ENCODE results near the gene POLA1. TPM values are rescaled to one million over a fixed set of nuclear protein-coding genes. Genes with fewer than 3 reads are reported as not detected.

Gene POLA1
- total RNA-seq, 1 donor from 2014 or later: 13.2 TPM

GRCh38 chrX:24692305-24692704 is 1.4 kb upstream of the POLA1 start:
- no peak overlapping the region for H3K4me3 Mint-ChIP-seq (ENCODE audit: unreplicated experiment)
- no peak overlapping the region for H3K27ac Mint-ChIP-seq (ENCODE audit: unreplicated experiment)
- no peaks in the 10 kb centered on the region for H3K36me3 Mint-ChIP-seq (ENCODE audit: unreplicated experiment)
- DNase-seq: no peak
- H3K4me1 Mint-ChIP-seq (ENCODE audit: low read depth, unreplicated experiment): peaks cover 4% of the 10 kb centered on the region
- no peaks in the 10 kb centered on the region for H3K9me3 Mint-ChIP-seq (ENCODE audit: unreplicated experiment)
- TF ChIP-seq, protein P1, sequence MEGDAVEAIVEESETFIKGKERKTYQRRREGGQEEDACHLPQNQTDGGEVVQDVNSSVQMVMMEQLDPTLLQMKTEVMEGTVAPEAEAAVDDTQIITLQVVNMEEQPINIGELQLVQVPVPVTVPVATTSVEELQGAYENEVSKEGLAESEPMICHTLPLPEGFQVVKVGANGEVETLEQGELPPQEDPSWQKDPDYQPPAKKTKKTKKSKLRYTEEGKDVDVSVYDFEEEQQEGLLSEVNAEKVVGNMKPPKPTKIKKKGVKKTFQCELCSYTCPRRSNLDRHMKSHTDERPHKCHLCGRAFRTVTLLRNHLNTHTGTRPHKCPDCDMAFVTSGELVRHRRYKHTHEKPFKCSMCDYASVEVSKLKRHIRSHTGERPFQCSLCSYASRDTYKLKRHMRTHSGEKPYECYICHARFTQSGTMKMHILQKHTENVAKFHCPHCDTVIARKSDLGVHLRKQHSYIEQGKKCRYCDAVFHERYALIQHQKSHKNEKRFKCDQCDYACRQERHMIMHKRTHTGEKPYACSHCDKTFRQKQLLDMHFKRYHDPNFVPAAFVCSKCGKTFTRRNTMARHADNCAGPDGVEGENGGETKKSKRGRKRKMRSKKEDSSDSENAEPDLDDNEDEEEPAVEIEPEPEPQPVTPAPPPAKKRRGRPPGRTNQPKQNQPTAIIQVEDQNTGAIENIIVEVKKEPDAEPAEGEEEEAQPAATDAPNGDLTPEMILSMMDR (IDR thresholded peaks at IDR 0.05; ENCODE audit: partially characterized antibody, unreplicated experiment): no peak
- H3K27me3 Mint-ChIP-seq (ENCODE audit: unreplicated experiment): peaks cover 2% of the 10 kb centered on the region

DNA sequence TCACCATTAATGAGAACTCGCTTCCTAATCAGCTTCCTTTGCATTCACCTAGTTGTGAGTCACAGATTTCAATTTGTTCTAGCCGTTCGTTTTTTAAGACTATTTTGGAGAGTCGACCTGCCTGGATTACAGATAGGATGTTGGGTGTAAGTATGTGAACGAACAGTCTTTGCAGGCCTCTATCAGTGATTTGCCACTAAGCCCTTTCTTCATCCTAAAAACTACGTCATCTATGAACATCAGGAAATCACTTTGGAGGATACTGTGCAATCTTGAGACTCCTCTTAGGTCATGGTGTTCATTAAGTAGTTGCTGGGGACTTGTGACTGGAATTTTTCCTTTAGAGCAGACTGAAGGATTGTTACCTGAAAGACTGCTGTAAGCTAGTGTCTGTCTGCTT is 1.1 kb downstream of the POLA1 start:
- Mint-ChIP-seq H3K36me3 (ENCODE audit: unreplicated experiment) (no peaks in the 10 kb centered on the region), H3K27me3 (ENCODE audit: unreplicated experiment) (peaks cover 2% of the 10 kb centered on the region), H3K27ac (ENCODE audit: unreplicated experiment) (no peak overlapping the region), H3K9me3 (ENCODE audit: unreplicated experiment) (no peaks in the 10 kb centered on the region), H3K4me3 (ENCODE audit: unreplicated experiment) (peak overlapping the region; percentile 86), H3K4me1 (ENCODE audit: low read depth, unreplicated experiment) (peaks cover 4% of the 10 kb centered on the region)
- TF ChIP-seq, protein P1 (IDR thresholded peaks at IDR 0.05; ENCODE audit: partially characterized antibody, unreplicated experiment): no peak
- DNase-seq: no peak

DNA sequence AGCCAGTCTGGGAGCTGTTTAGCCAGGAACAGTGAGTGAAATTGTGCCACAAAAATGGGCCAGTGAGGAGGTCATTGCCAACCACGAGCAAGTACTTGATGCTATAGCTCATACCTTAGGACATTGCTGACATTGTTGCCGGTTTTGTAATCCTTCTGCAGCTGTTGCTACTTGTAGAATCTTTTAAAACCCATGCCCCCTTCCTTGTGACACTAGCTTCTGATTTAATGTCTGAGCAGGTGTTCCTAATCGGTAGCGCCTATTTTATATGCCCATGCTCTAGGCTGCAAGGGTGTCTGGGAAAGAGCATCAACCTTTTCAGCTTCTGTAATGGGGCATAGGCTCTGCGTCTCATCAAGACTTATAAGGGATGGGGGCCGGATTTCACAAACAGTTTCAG is 2.6 kb downstream of the POLA1 start:
- H3K4me1 Mint-ChIP-seq (ENCODE audit: low read depth, unreplicated experiment): peaks cover 4% of the 10 kb centered on the region
- TF ChIP-seq, protein P1 (IDR thresholded peaks at IDR 0.05; ENCODE audit: partially characterized antibody, unreplicated experiment): no peak
- DNase-seq: no peak
- H3K27me3 Mint-ChIP-seq (ENCODE audit: unreplicated experiment): peaks cover 2% of the 10 kb centered on the region
- no peaks in the 10 kb centered on the region for H3K9me3 Mint-ChIP-seq (ENCODE audit: unreplicated experiment)
- no peak overlapping the region for H3K4me3 Mint-ChIP-seq (ENCODE audit: unreplicated experiment)
- no peaks in the 10 kb centered on the region for H3K36me3 Mint-ChIP-seq (ENCODE audit: unreplicated experiment)
- no peak overlapping the region for H3K27ac Mint-ChIP-seq (ENCODE audit: unreplicated experiment)

GRCh38 chrX:24702362-24703184 is 8.9 kb downstream of the POLA1 start:
- no peaks in the 10 kb centered on the region for H3K4me1 Mint-ChIP-seq (ENCODE audit: low read depth, unreplicated experiment)
- no peak overlapping the region for H3K27ac Mint-ChIP-seq (ENCODE audit: unreplicated experiment)
- H3K27me3 Mint-ChIP-seq (ENCODE audit: unreplicated experiment): peaks cover 2% of the 10 kb centered on the region
- no peak overlapping the region for H3K4me3 Mint-ChIP-seq (ENCODE audit: unreplicated experiment)
- TF ChIP-seq, protein P1 (IDR thresholded peaks at IDR 0.05; ENCODE audit: partially characterized antibody, unreplicated experiment): no peak
- no peak for DNase-seq
- no peaks in the 10 kb centered on the region for H3K36me3 Mint-ChIP-seq (ENCODE audit: unreplicated experiment)
- H3K9me3 Mint-ChIP-seq (ENCODE audit: unreplicated experiment): no peaks in the 10 kb centered on the region

GRCh38 chrX:24703185-24703494 is 9.4 kb downstream of the POLA1 start:
- no peak for DNase-seq
- TF ChIP-seq, protein P1 (IDR thresholded peaks at IDR 0.05; ENCODE audit: partially characterized antibody, unreplicated experiment): no peak
- H3K36me3 Mint-ChIP-seq (ENCODE audit: unreplicated experiment): no peaks in the 10 kb centered on the region
- no peaks in the 10 kb centered on the region for H3K4me1 Mint-ChIP-seq (ENCODE audit: low read depth, unreplicated experiment)
- H3K27me3 Mint-ChIP-seq (ENCODE audit: unreplicated experiment): peaks cover 2% of the 10 kb centered on the region
- no peak overlapping the region for H3K4me3 Mint-ChIP-seq (ENCODE audit: unreplicated experiment)
- no peaks in the 10 kb centered on the region for H3K9me3 Mint-ChIP-seq (ENCODE audit: unreplicated experiment)
- no peak overlapping the region for H3K27ac Mint-ChIP-seq (ENCODE audit: unreplicated experiment)
